HEK293 (cell line): Measurements from ENCODE around the gene ENAH.

Experiments
- BCL11A ChIP-seq: fragments of 450-650 bp; formaldehyde crosslinking; IDR thresholded peaks from 2 replicates; pipeline ENCODE4 v1.5.1; 2016; ENCODE audit warnings: low read depth, missing biosample characterization, missing genetic modification characterization
- GLIS1 ChIP-seq: fragments of 450-650 bp; formaldehyde crosslinking; IDR thresholded peaks from 2 replicates; pipeline ENCODE4 v1.5.1; 2016; ENCODE audit warnings: missing biosample characterization, missing genetic modification characterization
- HOXD13 ChIP-seq: sonication (generic); formaldehyde crosslinking; IDR thresholded peaks from 2 replicates; pipeline ENCODE4 v1.8.0; 2022; ENCODE audit warnings: missing genetic modification reagents, borderline replicate concordance
- INSM2 ChIP-seq: fragments of 450-650 bp; formaldehyde crosslinking; IDR thresholded peaks from 2 replicates; pipeline ENCODE4 v1.5.1; 2016; ENCODE audit warnings: missing biosample characterization, missing genetic modification characterization
- KLF9 ChIP-seq: fragments of 450-650 bp; formaldehyde crosslinking; IDR thresholded peaks from 2 replicates; pipeline ENCODE4 v1.5.1; 2016; ENCODE audit warnings: missing biosample characterization, missing genetic modification characterization, low read depth
- PRDM2 ChIP-seq: fragments of 450-650 bp; formaldehyde crosslinking; IDR thresholded peaks from 2 replicates; pipeline ENCODE4 v1.5.1; 2016; ENCODE audit warnings: missing biosample characterization, missing genetic modification characterization, borderline replicate concordance
- PRDM6 ChIP-seq: fragments of 450-650 bp; formaldehyde crosslinking; IDR thresholded peaks from 2 replicates; pipeline ENCODE4 v1.5.1; 2017; ENCODE audit warnings: missing biosample characterization, missing genetic modification characterization
- TRIM28 ChIP-seq: IDR thresholded peaks from 2 replicates; pipeline ENCODE4 v1.6.1; 2011; ENCODE audit warnings: low read length, control low read depth, borderline replicate concordance
- ZFP37 ChIP-seq: fragments of 450-650 bp; formaldehyde crosslinking; IDR thresholded peaks from 2 replicates; pipeline ENCODE4 v1.5.1; 2016; ENCODE audit warnings: missing biosample characterization, missing genetic modification characterization
- ZNF184 ChIP-seq: fragments of 450-650 bp; IDR thresholded peaks from 2 replicates; pipeline ENCODE4 v1.5.1; 2018; ENCODE audit warnings: missing biosample characterization, mild to moderate bottlenecking, missing genetic modification characterization
- ZNF2 ChIP-seq: fragments of 450-650 bp; formaldehyde crosslinking; IDR thresholded peaks from 2 replicates; pipeline ENCODE4 v1.5.1; 2016; ENCODE audit warnings: missing biosample characterization, missing genetic modification characterization
- ZNF239 ChIP-seq: fragments of 450-650 bp; formaldehyde crosslinking; IDR thresholded peaks from 2 replicates; pipeline ENCODE4 v1.5.1; 2016; ENCODE audit warnings: missing biosample characterization, missing genetic modification characterization
- ZNF266 ChIP-seq: fragments of 450-650 bp; formaldehyde crosslinking; IDR thresholded peaks from 2 replicates; pipeline ENCODE4 v1.5.1; 2016; ENCODE audit warnings: missing biosample characterization, missing genetic modification characterization, low read depth
- ZNF350 ChIP-seq: fragments of 450-650 bp; formaldehyde crosslinking; IDR thresholded peaks from 2 replicates; pipeline ENCODE4 v1.5.0; 2017; ENCODE audit warnings: missing biosample characterization, mild to moderate bottlenecking, missing genetic modification characterization
- ZNF571 ChIP-seq: fragments of 450-650 bp; formaldehyde crosslinking; IDR thresholded peaks from 2 replicates; pipeline ENCODE4 v1.5.0; 2017; ENCODE audit warnings: missing biosample characterization, missing genetic modification characterization
- ZNF624 ChIP-seq: fragments of 450-650 bp; formaldehyde crosslinking; IDR thresholded peaks from 2 replicates; pipeline ENCODE4 v1.5.1; 2017; ENCODE audit warnings: missing biosample characterization, missing genetic modification characterization
- ZNF629 ChIP-seq: fragments of 450-650 bp; formaldehyde crosslinking; IDR thresholded peaks from 2 replicates; pipeline ENCODE4 v1.5.1; 2017; ENCODE audit warnings: missing biosample characterization, missing genetic modification characterization
- ZNF707 ChIP-seq: fragments of 450-650 bp; formaldehyde crosslinking; IDR thresholded peaks from 2 replicates; pipeline ENCODE4 v1.5.1; 2016; ENCODE audit warnings: missing biosample characterization, missing genetic modification characterization
- ZNF747 ChIP-seq: fragments of 450-650 bp; formaldehyde crosslinking; IDR thresholded peaks from 2 replicates; pipeline ENCODE4 v1.5.1; 2016; ENCODE audit warnings: missing biosample characterization, missing genetic modification characterization
- ZNF776 ChIP-seq: fragments of 450-650 bp; formaldehyde crosslinking; IDR thresholded peaks from 2 replicates; pipeline ENCODE4 v1.5.0; 2017; ENCODE audit warnings: missing biosample characterization, missing genetic modification characterization, borderline replicate concordance
- TF ChIP-seq, protein P1 (sequence below): fragments of 450-650 bp; formaldehyde crosslinking; IDR thresholded peaks from 2 replicates; pipeline ENCODE4 v1.5.1; 2017; ENCODE audit warnings: missing biosample characterization, mild to moderate bottlenecking, missing genetic modification characterization, moderate library complexity
- TF ChIP-seq, protein P2 (sequence below): fragments of 450-650 bp; formaldehyde crosslinking; IDR thresholded peaks from 2 replicates; pipeline ENCODE4 v1.5.1; 2017; ENCODE audit warnings: missing biosample characterization, missing genetic modification characterization
- TF ChIP-seq, protein P3 (sequence below): fragments of 450-650 bp; formaldehyde crosslinking; IDR thresholded peaks from 2 replicates; pipeline ENCODE4 v1.5.1; 2016; ENCODE audit warnings: missing biosample characterization, missing genetic modification characterization
- TF ChIP-seq, protein P4 (sequence below): fragments of 450-650 bp; formaldehyde crosslinking; IDR thresholded peaks from 2 replicates; pipeline ENCODE4 v1.5.1; 2016; ENCODE audit warnings: missing biosample characterization, missing genetic modification characterization

Gene ENAH

DNA sequence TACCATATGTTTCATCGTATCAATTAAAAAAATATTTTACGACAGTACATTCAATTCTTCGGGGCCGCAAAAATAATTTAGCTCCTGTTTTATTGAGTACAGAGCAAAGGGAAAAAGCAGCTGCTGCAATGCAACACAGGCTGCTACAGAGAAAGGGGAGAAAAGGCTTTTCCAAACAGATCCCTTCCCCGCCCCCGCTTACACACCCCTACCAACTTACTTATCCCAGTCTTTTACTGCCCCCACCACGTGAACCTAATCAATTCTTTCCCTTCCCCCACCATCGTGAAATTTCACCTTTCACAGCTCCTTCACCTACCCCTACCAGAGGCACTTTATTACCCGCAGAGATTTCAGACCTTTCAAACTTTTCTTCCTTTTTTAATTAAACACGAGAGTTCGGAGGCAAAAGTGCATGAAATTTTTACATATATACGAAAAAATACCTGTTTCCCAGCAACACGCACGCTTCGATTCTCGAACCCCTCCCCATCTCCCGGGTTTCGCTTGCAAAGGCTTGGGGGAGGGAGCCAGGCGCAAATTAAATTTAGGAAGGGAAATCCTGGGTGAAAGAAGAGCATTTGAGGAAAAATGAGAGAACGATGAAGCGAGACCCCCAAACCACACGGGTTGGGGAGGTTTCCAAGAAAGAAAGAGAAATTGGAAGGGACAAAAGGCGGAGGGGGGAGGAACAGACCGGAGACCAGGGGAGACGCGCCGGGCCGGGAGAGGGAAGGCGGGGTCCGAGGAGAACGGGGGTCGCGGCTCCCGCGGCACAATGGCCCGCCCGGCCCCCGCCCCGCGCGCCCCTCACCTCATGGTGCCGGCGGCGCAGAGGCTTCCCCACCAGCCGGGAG is 823 bp downstream of the ENAH start (continued):
- no peak; the same call in 1 of the 2 replicates for TF ChIP-seq KLF9 (tag by site-specific recombination)
- TF ChIP-seq ZNF184 (tag by site-specific recombination): no peak
- peak; percentile 77; the same call in 1 of the 2 replicates for TF ChIP-seq BCL11A (tag by site-specific recombination)
- no peak for TF ChIP-seq ZNF624
- TF ChIP-seq ZNF629 (tag by site-specific recombination): peak; percentile 53; the same call in 1 of the 2 replicates
- TF ChIP-seq ZFP37: peak; percentile 42
- TF ChIP-seq ZNF350: no peak
- no peak for TF ChIP-seq ZNF571 (tag by site-specific recombination)
- TF ChIP-seq INSM2 (tag by site-specific recombination): no peak; the same call in 1 of the 2 replicates
- TF ChIP-seq ZNF2: peak; percentile 29; the same call in 1 of the 2 replicates
- peak; percentile 23; the same call in 1 of the 2 replicates for TF ChIP-seq GLIS1 (tag by site-specific recombination)
- TF ChIP-seq, protein P1, sequence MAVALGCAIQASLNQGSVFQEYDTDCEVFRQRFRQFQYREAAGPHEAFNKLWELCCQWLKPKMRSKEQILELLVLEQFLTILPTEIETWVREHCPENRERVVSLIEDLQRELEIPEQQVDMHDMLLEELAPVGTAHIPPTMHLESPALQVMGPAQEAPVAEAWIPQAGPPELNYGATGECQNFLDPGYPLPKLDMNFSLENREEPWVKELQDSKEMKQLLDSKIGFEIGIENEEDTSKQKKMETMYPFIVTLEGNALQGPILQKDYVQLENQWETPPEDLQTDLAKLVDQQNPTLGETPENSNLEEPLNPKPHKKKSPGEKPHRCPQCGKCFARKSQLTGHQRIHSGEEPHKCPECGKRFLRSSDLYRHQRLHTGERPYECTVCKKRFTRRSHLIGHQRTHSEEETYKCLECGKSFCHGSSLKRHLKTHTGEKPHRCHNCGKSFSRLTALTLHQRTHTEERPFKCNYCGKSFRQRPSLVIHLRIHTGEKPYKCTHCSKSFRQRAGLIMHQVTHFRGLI: no peak
- no peak for TF ChIP-seq ZNF747 (tag by site-specific recombination)
- 0 out of 2 replicates have a peak, but pooled peaks have one; percentile 13 for TF ChIP-seq HOXD13
- TF ChIP-seq ZNF266 (tag by site-specific recombination): no peak
- TF ChIP-seq, protein P2, sequence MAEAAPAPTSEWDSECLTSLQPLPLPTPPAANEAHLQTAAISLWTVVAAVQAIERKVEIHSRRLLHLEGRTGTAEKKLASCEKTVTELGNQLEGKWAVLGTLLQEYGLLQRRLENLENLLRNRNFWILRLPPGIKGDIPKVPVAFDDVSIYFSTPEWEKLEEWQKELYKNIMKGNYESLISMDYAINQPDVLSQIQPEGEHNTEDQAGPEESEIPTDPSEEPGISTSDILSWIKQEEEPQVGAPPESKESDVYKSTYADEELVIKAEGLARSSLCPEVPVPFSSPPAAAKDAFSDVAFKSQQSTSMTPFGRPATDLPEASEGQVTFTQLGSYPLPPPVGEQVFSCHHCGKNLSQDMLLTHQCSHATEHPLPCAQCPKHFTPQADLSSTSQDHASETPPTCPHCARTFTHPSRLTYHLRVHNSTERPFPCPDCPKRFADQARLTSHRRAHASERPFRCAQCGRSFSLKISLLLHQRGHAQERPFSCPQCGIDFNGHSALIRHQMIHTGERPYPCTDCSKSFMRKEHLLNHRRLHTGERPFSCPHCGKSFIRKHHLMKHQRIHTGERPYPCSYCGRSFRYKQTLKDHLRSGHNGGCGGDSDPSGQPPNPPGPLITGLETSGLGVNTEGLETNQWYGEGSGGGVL (tag by site-specific recombination): peak; percentile 87
- TF ChIP-seq PRDM2 (tag by site-specific recombination): no peak
- TF ChIP-seq, protein P3, sequence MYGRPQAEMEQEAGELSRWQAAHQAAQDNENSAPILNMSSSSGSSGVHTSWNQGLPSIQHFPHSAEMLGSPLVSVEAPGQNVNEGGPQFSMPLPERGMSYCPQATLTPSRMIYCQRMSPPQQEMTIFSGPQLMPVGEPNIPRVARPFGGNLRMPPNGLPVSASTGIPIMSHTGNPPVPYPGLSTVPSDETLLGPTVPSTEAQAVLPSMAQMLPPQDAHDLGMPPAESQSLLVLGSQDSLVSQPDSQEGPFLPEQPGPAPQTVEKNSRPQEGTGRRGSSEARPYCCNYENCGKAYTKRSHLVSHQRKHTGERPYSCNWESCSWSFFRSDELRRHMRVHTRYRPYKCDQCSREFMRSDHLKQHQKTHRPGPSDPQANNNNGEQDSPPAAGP (tag by site-specific recombination): no peak; the same call in 1 of the 2 replicates
- TF ChIP-seq, protein P4, sequence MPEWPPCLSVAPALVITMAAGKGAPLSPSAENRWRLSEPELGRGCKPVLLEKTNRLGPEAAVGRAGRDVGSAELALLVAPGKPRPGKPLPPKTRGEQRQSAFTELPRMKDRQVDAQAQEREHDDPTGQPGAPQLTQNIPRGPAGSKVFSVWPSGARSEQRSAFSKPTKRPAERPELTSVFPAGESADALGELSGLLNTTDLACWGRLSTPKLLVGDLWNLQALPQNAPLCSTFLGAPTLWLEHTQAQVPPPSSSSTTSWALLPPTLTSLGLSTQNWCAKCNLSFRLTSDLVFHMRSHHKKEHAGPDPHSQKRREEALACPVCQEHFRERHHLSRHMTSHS: no peak
- 0 out of 2 replicates have a peak, but pooled peaks have one; percentile 7 for TF ChIP-seq ZNF239 (tag by site-specific recombination)
- 0 out of 2 replicates have a peak, but pooled peaks have one; percentile 51 for TF ChIP-seq TRIM28
- no peak for TF ChIP-seq ZNF707
- no peak for TF ChIP-seq ZNF776 (tag by site-specific recombination)
- peak; percentile 80 for TF ChIP-seq PRDM6 (tag by site-specific recombination)
